Effector CD4-positive, alpha-beta T cell (primary cell): ENCODE data around the gene DLAT.
"Not testable (repeated sequence)": the region's sequence is repeated elsewhere in the genome, so short reads cannot be mapped to it uniquely, and the experiment has no call there.

ENCODE experiments used
- DNase-seq: peaks from one replicate; pipeline ENCODE4 v3.0.0-alpha.2; 2020

Gene DLAT

GRCh38 chr11:112050721-112051120 is 25.5 kb downstream of the DLAT start:
- DNase-seq: no peak

- no peak for DNase-seq
Observed at GRCh38 chr11:112051768-112052167, 26.6 kb downstream of the DLAT start.

- DNase-seq: no peak
Observed at GRCh38 chr11:112057170-112057569, 32.0 kb downstream of the DLAT start.

- no peak for DNase-seq
Observed at GRCh38 chr11:112058103-112058502, 32.9 kb downstream of the DLAT start.

GRCh38 chr11:112062923-112063322 is 37.7 kb downstream of the DLAT start:
- no peak for DNase-seq

- DNase-seq: peak; percentile 77
Observed at GRCh38 chr11:112073941-112074811, 49.0 kb downstream of the DLAT start, which contains the start of the genes NKAPD1 and PIH1D2. TSS of gene NKAPD1 (plus strand) at chr11:112074299. CDS start at chr11:112075575, 1,276 bp downstream. TSS of gene PIH1D2 (minus strand) at chr11:112074017. CDS start at chr11:112073174, 843 bp downstream.

GRCh38 chr11:112082729-112083128 is 57.5 kb downstream of the DLAT start:
- no peak for DNase-seq

- no peak for DNase-seq
Observed at GRCh38 chr11:112085822-112086421, 60.7 kb downstream of the DLAT start.

GRCh38 chr11:112086422-112087191 is 61.4 kb downstream of the DLAT start, which contains the start of the genes SDHD and TIMM8B:
TSS of gene SDHD (plus strand) at chr11:112086873. CDS start at chr11:112086908, 35 bp downstream.
TSS of gene TIMM8B (minus strand) at chr11:112086756. CDS start at chr11:112086723, 33 bp downstream.
- DNase-seq: peak; percentile 96

GRCh38 chr11:112087212-112087611 is 62.0 kb downstream of the DLAT start:
- DNase-seq: no peak

- not testable (repeated sequence) for DNase-seq
Observed at GRCh38 chr11:112095302-112095701, 70.1 kb downstream of the DLAT start.

- DNase-seq: no peak
Observed at GRCh38 chr11:112096194-112096593, 71.0 kb downstream of the DLAT start.

GRCh38 chr11:112097734-112098528 is 72.7 kb downstream of the DLAT start:
- no peak for DNase-seq

- DNase-seq: no peak
Observed at GRCh38 chr11:112100462-112100861, 75.3 kb downstream of the DLAT start.

- no peak for DNase-seq
Observed at GRCh38 chr11:112103446-112103845, 78.2 kb downstream of the DLAT start.

- no peak for DNase-seq
Observed at GRCh38 chr11:112106070-112106469, 80.9 kb downstream of the DLAT start.
